HL-60 (cell line): Measurements from ENCODE around the gene NET1.

Source experiments
- TF ChIP-seq, protein P1 (sequence below): IDR thresholded peaks from one replicate; pipeline ENCODE4 v1.5.1; 2011; ENCODE audit warnings: low read length, control low read depth, inconsistent platforms; ENCODE audit not compliant: insufficient read depth
- TF ChIP-seq, protein P2 (sequence below): IDR thresholded peaks from 2 replicates; pipeline ENCODE4 v1.6.1; 2012; ENCODE audit warnings: low read depth; ENCODE audit not compliant: insufficient replicate concordance

DNA sequence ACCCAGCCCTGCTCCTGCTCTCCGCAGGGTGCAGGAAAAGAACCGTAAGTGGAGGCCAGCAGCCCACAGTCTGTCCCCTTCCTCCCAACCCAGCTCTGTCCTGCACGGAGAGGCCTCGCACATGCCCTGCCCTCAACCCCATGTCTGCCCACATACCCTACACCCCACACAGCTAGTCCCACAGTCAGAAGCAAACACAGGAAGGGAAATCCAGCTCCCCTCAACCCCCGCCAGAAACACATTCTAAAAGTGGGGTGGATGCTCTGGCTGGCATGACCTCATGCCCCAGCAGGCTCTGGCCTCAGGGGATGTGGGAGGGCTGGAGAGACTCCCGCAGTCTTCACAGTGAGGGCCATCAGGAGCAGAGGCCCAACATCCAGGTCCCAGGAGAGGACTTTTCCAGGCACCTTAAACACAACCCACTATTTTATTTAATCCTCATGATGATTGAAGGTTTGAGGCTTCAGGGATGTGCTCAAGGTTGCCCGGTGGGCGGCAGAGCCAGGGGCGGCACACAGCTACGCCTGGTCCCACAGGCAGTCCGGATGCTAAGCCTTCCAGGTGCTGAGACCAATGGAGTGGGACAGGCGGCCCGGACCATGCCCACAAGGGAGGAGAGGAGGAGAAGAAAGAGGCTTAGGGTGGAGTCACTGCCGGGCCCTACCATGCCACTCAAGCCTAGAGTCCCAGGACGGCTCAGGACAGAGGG, 57.1 kb downstream of the NET1 start:
- TF ChIP-seq, protein P1, sequence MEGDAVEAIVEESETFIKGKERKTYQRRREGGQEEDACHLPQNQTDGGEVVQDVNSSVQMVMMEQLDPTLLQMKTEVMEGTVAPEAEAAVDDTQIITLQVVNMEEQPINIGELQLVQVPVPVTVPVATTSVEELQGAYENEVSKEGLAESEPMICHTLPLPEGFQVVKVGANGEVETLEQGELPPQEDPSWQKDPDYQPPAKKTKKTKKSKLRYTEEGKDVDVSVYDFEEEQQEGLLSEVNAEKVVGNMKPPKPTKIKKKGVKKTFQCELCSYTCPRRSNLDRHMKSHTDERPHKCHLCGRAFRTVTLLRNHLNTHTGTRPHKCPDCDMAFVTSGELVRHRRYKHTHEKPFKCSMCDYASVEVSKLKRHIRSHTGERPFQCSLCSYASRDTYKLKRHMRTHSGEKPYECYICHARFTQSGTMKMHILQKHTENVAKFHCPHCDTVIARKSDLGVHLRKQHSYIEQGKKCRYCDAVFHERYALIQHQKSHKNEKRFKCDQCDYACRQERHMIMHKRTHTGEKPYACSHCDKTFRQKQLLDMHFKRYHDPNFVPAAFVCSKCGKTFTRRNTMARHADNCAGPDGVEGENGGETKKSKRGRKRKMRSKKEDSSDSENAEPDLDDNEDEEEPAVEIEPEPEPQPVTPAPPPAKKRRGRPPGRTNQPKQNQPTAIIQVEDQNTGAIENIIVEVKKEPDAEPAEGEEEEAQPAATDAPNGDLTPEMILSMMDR: no peak
- TF ChIP-seq, protein P2, sequence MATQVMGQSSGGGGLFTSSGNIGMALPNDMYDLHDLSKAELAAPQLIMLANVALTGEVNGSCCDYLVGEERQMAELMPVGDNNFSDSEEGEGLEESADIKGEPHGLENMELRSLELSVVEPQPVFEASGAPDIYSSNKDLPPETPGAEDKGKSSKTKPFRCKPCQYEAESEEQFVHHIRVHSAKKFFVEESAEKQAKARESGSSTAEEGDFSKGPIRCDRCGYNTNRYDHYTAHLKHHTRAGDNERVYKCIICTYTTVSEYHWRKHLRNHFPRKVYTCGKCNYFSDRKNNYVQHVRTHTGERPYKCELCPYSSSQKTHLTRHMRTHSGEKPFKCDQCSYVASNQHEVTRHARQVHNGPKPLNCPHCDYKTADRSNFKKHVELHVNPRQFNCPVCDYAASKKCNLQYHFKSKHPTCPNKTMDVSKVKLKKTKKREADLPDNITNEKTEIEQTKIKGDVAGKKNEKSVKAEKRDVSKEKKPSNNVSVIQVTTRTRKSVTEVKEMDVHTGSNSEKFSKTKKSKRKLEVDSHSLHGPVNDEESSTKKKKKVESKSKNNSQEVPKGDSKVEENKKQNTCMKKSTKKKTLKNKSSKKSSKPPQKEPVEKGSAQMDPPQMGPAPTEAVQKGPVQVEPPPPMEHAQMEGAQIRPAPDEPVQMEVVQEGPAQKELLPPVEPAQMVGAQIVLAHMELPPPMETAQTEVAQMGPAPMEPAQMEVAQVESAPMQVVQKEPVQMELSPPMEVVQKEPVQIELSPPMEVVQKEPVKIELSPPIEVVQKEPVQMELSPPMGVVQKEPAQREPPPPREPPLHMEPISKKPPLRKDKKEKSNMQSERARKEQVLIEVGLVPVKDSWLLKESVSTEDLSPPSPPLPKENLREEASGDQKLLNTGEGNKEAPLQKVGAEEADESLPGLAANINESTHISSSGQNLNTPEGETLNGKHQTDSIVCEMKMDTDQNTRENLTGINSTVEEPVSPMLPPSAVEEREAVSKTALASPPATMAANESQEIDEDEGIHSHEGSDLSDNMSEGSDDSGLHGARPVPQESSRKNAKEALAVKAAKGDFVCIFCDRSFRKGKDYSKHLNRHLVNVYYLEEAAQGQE: no peak
